ENCODE results near the gene PRKN.

DNA sequence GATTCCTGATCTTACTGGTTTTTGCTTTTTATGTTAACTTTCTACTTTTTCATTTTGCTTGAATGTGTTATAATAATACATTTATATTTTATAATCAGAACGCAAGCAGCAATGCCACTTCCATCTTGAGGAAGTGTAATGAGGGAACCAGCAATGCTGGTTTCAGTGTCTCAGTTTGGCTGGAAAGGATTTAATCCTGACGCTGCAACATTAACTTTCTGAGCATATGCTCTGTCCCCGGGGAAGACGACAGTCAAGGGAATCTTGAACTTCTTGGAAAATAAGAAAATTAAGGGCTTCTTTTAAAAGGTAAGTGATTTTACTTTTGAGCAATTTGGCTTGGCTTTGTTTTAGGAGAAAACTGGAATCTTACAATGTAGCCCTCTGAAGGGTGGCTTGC is 1248.2 kb downstream of the PRKN start:
- TF ChIP-seq, protein P1, sequence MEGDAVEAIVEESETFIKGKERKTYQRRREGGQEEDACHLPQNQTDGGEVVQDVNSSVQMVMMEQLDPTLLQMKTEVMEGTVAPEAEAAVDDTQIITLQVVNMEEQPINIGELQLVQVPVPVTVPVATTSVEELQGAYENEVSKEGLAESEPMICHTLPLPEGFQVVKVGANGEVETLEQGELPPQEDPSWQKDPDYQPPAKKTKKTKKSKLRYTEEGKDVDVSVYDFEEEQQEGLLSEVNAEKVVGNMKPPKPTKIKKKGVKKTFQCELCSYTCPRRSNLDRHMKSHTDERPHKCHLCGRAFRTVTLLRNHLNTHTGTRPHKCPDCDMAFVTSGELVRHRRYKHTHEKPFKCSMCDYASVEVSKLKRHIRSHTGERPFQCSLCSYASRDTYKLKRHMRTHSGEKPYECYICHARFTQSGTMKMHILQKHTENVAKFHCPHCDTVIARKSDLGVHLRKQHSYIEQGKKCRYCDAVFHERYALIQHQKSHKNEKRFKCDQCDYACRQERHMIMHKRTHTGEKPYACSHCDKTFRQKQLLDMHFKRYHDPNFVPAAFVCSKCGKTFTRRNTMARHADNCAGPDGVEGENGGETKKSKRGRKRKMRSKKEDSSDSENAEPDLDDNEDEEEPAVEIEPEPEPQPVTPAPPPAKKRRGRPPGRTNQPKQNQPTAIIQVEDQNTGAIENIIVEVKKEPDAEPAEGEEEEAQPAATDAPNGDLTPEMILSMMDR (IDR thresholded peaks at IDR 0.05), result no peak
- TF ChIP-seq POLR2A (IDR thresholded peaks at IDR 0.05) (no peak), POLR2AphosphoS5 (IDR thresholded peaks at IDR 0.05) (no peak)
